Measurements from ENCODE around the gene ZNF142.

GRCh38 chr2:218648787-218649100 lies 10.7 kb downstream of the ZNF142 start:
- TF ChIP-seq, protein P1, sequence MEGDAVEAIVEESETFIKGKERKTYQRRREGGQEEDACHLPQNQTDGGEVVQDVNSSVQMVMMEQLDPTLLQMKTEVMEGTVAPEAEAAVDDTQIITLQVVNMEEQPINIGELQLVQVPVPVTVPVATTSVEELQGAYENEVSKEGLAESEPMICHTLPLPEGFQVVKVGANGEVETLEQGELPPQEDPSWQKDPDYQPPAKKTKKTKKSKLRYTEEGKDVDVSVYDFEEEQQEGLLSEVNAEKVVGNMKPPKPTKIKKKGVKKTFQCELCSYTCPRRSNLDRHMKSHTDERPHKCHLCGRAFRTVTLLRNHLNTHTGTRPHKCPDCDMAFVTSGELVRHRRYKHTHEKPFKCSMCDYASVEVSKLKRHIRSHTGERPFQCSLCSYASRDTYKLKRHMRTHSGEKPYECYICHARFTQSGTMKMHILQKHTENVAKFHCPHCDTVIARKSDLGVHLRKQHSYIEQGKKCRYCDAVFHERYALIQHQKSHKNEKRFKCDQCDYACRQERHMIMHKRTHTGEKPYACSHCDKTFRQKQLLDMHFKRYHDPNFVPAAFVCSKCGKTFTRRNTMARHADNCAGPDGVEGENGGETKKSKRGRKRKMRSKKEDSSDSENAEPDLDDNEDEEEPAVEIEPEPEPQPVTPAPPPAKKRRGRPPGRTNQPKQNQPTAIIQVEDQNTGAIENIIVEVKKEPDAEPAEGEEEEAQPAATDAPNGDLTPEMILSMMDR (IDR thresholded peaks at IDR 0.05) = no peak
- TF ChIP-seq POLR2A (IDR thresholded peaks at IDR 0.05) = no peak

Measured in lower leg skin (tissue), 3 donors.